Kasumi-1 (cell line): ENCODE measurements around the gene RHAG.
"Not testable (repeated sequence)": the region's sequence is repeated elsewhere in the genome, so short reads cannot be mapped to it uniquely, and the experiment has no call there.

Experiments used
- DNase-seq, 2 experiments: peaks; one replicate each; lab custom pipeline; 2025; lab: John Stamatoyannopoulos, UW

The RHAG gene

GRCh38 chr6:49636713-49637349, at the start of gene RHAG:
Gene RHAG (minus strand): TSS chr6:49636839. CDS start chr6:49636812, 27 bp downstream.
- DNase-seq = no peak

- DNase-seq = no peak
Observed at GRCh38 chr6:49676671-49677281, 40.1 kb upstream of the RHAG start.

GRCh38 chr6:49675816-49676215, 39.2 kb upstream of the RHAG start:
- DNase-seq = no peak

- no peak for DNase-seq
Observed at GRCh38 chr6:49668083-49668511, 31.5 kb upstream of the RHAG start.

- no peak for DNase-seq
Observed at GRCh38 chr6:49666930-49667757, 30.5 kb upstream of the RHAG start.

- DNase-seq = no peak
Observed at GRCh38 chr6:49666480-49666879, 29.8 kb upstream of the RHAG start.

- DNase-seq = no peak
Observed at GRCh38 chr6:49664817-49665216, 28.2 kb upstream of the RHAG start.

- DNase-seq = not testable (repeated sequence)
Observed at GRCh38 chr6:49664054-49664453, 27.4 kb upstream of the RHAG start.

- DNase-seq = no peak
Observed at GRCh38 chr6:49662892-49663261, 26.2 kb upstream of the RHAG start.

- no peak for DNase-seq
Observed at GRCh38 chr6:49662231-49662891, 25.7 kb upstream of the RHAG start.

- DNase-seq = no peak
Observed at GRCh38 chr6:49653942-49654341, 17.3 kb upstream of the RHAG start.

GRCh38 chr6:49653438-49653837, 16.8 kb upstream of the RHAG start:
- no peak for DNase-seq

- DNase-seq = no peak
Observed at GRCh38 chr6:49651239-49651638, 14.6 kb upstream of the RHAG start.

GRCh38 chr6:49649988-49650387, 13.3 kb upstream of the RHAG start:
- DNase-seq = no peak

- DNase-seq = no peak
Observed at GRCh38 chr6:49648036-49648435, 11.4 kb upstream of the RHAG start.

- DNase-seq = no peak
Observed at GRCh38 chr6:49647476-49647875, 10.8 kb upstream of the RHAG start.

- no peak for DNase-seq
Observed at GRCh38 chr6:49646942-49647341, 10.3 kb upstream of the RHAG start.

- peak; percentile 21 to 25 for DNase-seq
Observed at GRCh38 chr6:49646130-49646824, 9.6 kb upstream of the RHAG start.

- no peak for DNase-seq
Observed at GRCh38 chr6:49645139-49645538, 8.5 kb upstream of the RHAG start.

GRCh38 chr6:49639177-49639817, 2.7 kb upstream of the RHAG start:
- no peak for DNase-seq

GRCh38 chr6:49637350-49637731, 702 bp upstream of the RHAG start:
- no peak for DNase-seq
